Testis (tissue), 3 donors: Measurements from ENCODE around the gene CMTM8. TPM values are rescaled to one million over a fixed set of nuclear protein-coding genes. Genes with fewer than 3 reads are reported as not detected.

Source experiments
- DNase-seq: peaks from one replicate; pipeline ENCODE4 v3.0.0-alpha.2; 2019
- H3K27ac ChIP-seq, 2 donors: fragments of 200-600 bp; sonication (generic); one replicate each; pipeline ENCODE4 v1.5.1; 2019
- H3K27me3 ChIP-seq: fragments of 200-600 bp; sonication (generic); one replicate; pipeline ENCODE4 v1.5.1; 2019
- H3K36me3 ChIP-seq: fragments of 200-600 bp; sonication (generic); one replicate; pipeline ENCODE4 v1.5.1; 2017; ENCODE audit warnings: low read depth; ENCODE audit errors: missing control alignments
- H3K4me1 ChIP-seq: fragments of 200-600 bp; sonication (generic); one replicate; pipeline ENCODE4 v1.5.1; 2019
- H3K4me3 ChIP-seq, 2 donors: fragments of 200-600 bp; sonication (generic); one replicate each; pipeline ENCODE4 v1.5.1; 2017 to 2019
- H3K9me3 ChIP-seq: fragments of 200-600 bp; sonication (generic); one replicate; pipeline ENCODE4 v1.5.1; 2017
- POLR2A ChIP-seq: fragments of 450-650 bp; IDR thresholded peaks from one replicate; pipeline ENCODE4 v1.6.1; 2017; ENCODE audit warnings: antibody characterized with exemption, mild to moderate bottlenecking, moderate library complexity
- WGBS, 2 donors: methylation state at CpG; one replicate each; pipeline ENCODE4 v1.1.5; 2018; 5-methylcytosine and 5-hydroxymethylcytosine counted together
- intact Hi-C: fragments of 100-400 bp; cut with DNase I; formaldehyde crosslinking; loops from one replicate; pipeline ENCODE4 v1.15.1; 2023; ENCODE audit warnings: low total_unique reads
- polyA plus RNA-seq: library from polyadenylated mRNA; stranded (reverse); fragments of 350-450 nt; fragmentation: Illumina TruSeq; extraction: RNeasy Lipid Tissue Mini Kit (QIAGEN cat#74804); gene quantifications from one replicate; pipeline ENCODE4 v1.2.3, GENCODE V29; 2014; ENCODE audit warnings: low read depth, low replicate concordance; ENCODE audit not compliant: insufficient read depth
- total RNA-seq, 2 donors: library from RNA; depleted of rRNA; stranded (reverse); fragments of >200 nt; gene quantifications; one replicate each; pipeline ENCODE4 v1.2.3, GENCODE V29; 2016
- TF ChIP-seq, protein P1 (sequence below), 3 experiments: fragments of 450-650 bp in 2 of 3; fragments of 200-600 bp in 1 of 3; sonication (generic) in 1 of 3; IDR thresholded peaks; one replicate each; pipeline ENCODE4 v1.5.1; 2016 to 2019; ENCODE audit warnings: antibody characterized with exemption in 3 of 3, mild to moderate bottlenecking in 2 of 3, moderate library complexity in 1 of 3

CMTM8 gene
- total and polyA plus RNA-seq, 3 donors from 2014 or later = 1.8 to 6.8 (median 2.5) TPM

DNA sequence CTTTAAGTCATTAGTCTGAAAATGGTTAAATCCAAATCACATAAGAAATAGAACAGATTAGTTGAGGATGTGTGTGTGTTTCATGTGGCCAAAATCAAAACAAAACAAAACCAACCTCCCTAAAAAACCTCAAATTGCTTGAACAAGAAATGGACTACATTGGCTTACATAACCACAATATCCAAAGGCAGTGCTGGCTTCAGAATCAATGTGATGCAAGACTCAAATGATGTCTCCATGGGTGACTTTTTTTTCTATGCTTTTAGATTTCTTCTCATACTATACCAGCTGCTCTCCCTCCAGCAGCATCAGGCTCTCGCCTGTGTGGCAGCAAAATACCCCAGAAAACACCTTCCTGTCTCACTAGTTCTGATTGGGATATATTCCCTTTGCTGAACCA, 36.0 kb upstream of the CMTM8 start:
- Histone ChIP-seq H3K27me3 (no peaks in the 10 kb centered on the region), H3K9me3 (no peaks in the 10 kb centered on the region), H3K4me3 (no peak overlapping the region), H3K4me1 (no peaks in the 10 kb centered on the region), H3K36me3 (no peaks in the 10 kb centered on the region), H3K27ac (no peak overlapping the region)
- intact Hi-C loops = no loop called here
- 100% methylated on average over 1 of the region's 1 CpG for WGBS, 2 donors
- no peak for TF ChIP-seq POLR2A
- TF ChIP-seq, protein P1, sequence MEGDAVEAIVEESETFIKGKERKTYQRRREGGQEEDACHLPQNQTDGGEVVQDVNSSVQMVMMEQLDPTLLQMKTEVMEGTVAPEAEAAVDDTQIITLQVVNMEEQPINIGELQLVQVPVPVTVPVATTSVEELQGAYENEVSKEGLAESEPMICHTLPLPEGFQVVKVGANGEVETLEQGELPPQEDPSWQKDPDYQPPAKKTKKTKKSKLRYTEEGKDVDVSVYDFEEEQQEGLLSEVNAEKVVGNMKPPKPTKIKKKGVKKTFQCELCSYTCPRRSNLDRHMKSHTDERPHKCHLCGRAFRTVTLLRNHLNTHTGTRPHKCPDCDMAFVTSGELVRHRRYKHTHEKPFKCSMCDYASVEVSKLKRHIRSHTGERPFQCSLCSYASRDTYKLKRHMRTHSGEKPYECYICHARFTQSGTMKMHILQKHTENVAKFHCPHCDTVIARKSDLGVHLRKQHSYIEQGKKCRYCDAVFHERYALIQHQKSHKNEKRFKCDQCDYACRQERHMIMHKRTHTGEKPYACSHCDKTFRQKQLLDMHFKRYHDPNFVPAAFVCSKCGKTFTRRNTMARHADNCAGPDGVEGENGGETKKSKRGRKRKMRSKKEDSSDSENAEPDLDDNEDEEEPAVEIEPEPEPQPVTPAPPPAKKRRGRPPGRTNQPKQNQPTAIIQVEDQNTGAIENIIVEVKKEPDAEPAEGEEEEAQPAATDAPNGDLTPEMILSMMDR (IDR thresholded peaks at IDR 0.05) = no peak
- DNase-seq = no peak

DNA sequence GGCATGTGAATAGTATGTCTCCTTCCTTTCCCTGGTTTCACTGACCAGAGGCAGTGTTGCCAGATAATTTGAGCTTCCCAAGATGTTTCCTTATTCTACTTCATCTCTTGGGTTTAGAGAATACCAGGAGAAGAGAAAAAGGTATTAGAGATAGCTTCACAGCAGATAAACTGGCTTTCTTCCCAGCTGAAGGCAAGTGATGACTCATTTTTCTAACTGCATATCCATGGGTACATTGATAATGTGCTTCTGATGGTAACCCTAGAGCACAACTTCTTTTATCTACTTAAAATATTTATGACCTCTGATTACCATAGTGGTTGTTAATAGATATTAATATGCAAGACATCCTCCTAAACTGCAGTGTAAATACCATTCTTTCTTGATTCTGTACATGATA, 34.6 kb upstream of the CMTM8 start:
- Histone ChIP-seq H3K27me3 (no peaks in the 10 kb centered on the region), H3K4me1 (no peaks in the 10 kb centered on the region), H3K27ac (no peak overlapping the region), H3K4me3 (no peak overlapping the region), H3K36me3 (no peaks in the 10 kb centered on the region), H3K9me3 (no peaks in the 10 kb centered on the region)
- intact Hi-C loops = no loop called here
- TF ChIP-seq POLR2A = no peak
- TF ChIP-seq, protein P1 (IDR thresholded peaks at IDR 0.05) = no peak
- DNase-seq = no peak

DNA sequence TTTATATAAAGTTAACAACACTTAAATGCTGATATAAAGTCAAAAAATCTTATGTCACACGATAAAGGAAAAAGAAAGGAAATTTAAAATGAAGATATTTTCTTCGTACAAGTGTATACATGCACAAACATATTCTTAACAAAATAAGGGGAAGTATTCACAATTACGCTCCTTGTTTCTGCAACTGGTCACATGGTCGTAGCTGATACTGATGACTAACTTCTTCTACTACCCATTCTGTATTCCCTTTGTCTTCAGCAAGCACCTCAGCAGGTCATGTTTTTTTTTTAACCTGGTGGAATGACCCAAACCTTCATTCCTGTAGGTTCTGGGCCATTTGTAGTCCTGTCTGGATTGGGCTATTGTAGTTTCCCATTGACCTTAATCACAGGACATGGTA, 30.0 kb upstream of the CMTM8 start:
- H3K27me3 ChIP-seq = no peaks in the 10 kb centered on the region
- no peaks in the 10 kb centered on the region for H3K36me3 ChIP-seq
- no peak overlapping the region for H3K4me3 ChIP-seq
- 92 to 93% methylated on average over 4 of the region's 4 CpGs for WGBS, 2 donors
- H3K4me1 ChIP-seq = no peaks in the 10 kb centered on the region
- no peaks in the 10 kb centered on the region for H3K9me3 ChIP-seq
- no peak overlapping the region for H3K27ac ChIP-seq
- intact Hi-C loops = no loop called here
- no peak for TF ChIP-seq POLR2A
- TF ChIP-seq, protein P1 (IDR thresholded peaks at IDR 0.05) = no peak
- no peak for DNase-seq

DNA sequence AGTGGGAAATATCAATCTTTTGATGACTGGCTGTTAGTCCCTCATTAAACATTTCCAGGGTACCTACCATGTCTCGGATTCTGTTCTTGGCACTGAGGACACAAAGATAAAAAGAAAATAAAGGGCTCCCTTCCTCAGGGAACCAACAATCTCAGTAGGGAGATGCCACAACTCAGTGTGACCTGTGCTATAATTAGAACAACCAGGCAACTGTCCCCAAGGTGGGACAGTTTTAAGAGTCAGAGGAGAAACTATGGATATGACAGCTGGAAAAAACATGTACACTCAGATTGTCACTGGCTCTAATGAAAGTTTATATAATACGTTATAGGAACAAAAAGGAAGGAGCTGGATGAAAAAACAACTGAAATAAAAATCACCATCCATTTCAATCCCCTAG, 23.3 kb upstream of the CMTM8 start:
- TF ChIP-seq, protein P1 (IDR thresholded peaks at IDR 0.05) = no peak
- TF ChIP-seq POLR2A = no peak
- no peak for DNase-seq
- Histone ChIP-seq H3K4me1 (no peaks in the 10 kb centered on the region), H3K36me3 (no peaks in the 10 kb centered on the region), H3K4me3 (no peak overlapping the region), H3K27ac (no peak overlapping the region), H3K27me3 (no peaks in the 10 kb centered on the region), H3K9me3 (no peaks in the 10 kb centered on the region)
- WGBS, 2 donors = 92 to 95% methylated on average over 2 of the region's 2 CpGs
- intact Hi-C loops = no loop called here

DNA sequence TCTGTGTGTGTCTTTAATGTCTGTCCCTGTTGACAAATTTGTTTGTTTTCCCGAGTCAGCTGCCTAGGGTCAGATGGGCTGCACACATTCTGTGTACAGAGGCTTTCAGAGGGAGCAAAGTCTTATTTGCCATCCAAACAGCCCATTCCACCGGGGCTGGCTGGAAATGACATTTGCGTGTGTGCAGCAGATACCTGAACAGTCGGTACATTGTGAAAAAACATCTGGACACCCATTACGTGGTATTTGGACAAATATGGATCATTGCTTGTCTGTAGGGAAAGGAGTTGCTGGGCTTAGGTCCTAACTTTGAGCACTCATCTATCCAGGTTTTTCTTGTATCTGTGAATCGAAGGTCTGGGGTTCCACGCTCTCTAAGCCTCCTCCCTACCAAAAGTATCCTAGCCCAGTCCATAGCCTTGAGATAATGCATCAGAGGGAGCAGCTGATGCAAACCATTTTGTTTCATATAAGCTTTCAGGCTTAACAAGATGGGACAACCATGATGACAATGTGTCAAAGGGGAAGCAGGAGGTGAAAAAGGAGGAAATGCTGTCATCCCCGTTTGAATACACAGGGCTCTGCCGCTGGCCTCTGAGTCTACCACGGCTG, 22.2 kb upstream of the CMTM8 start:
- H3K9me3 ChIP-seq = no peaks in the 10 kb centered on the region
- intact Hi-C loops = no loop called here
- H3K4me1 ChIP-seq = no peaks in the 10 kb centered on the region
- DNase-seq = no peak
- no peak overlapping the region for H3K4me3 ChIP-seq
- no peak for TF ChIP-seq POLR2A
- TF ChIP-seq, protein P1 (IDR thresholded peaks at IDR 0.05) = no peak
- no peaks in the 10 kb centered on the region for H3K36me3 ChIP-seq
- no peak overlapping the region for H3K27ac ChIP-seq
- 68 to 69% methylated on average over 10 of the region's 10 CpGs for WGBS, 2 donors
- H3K27me3 ChIP-seq = no peaks in the 10 kb centered on the region
